SK-N-SH treated with all-trans-retinoic acid at 6 μM for 48 hours (cell line): Measurements from ENCODE around the gene RIPOR3.

Experiments used
- ATAC-seq: fragments of 200-7000 bp; cut with Tn5 transposase; 3 replicates; pipeline ENCODE4 v1.9.1; 2020; ENCODE audit warnings: mild to moderate bottlenecking, moderate library complexity
- ARNTL ChIP-seq: fragments of 450-650 bp; formaldehyde crosslinking; IDR thresholded peaks from 2 replicates; pipeline ENCODE4 v1.5.0; 2020; ENCODE audit warnings: low read depth, mild to moderate bottlenecking, moderate library complexity, borderline replicate concordance
- CREB5 ChIP-seq: fragments of 250-450 bp; sonication (Bioruptor Pico); IDR thresholded peaks from 2 replicates; pipeline ENCODE4 v1.5.1; 2020; ENCODE audit warnings: low read depth, mild to moderate bottlenecking, moderate library complexity
- CSRNP3 ChIP-seq: fragments of 250-450 bp; sonication (Bioruptor Pico); IDR thresholded peaks from 2 replicates; pipeline ENCODE4 v1.5.1; 2021; ENCODE audit warnings: mild to moderate bottlenecking, moderate library complexity
- ESRRG ChIP-seq: fragments of 250-450 bp; sonication (Bioruptor Pico); IDR thresholded peaks from 2 replicates; pipeline ENCODE4 v1.6.1; 2021; ENCODE audit warnings: mild to moderate bottlenecking
- GLIS3 ChIP-seq: fragments of 250-450 bp; sonication (Bioruptor Pico); IDR thresholded peaks from 2 replicates; pipeline ENCODE4 v1.5.0; 2020; ENCODE audit warnings: mild to moderate bottlenecking, moderate library complexity
- ISL1 ChIP-seq: fragments of 250-450 bp; sonication (Bioruptor Pico); IDR thresholded peaks from 2 replicates; pipeline ENCODE4 v2.1.2; 2022; ENCODE audit warnings: mild to moderate bottlenecking, moderate library complexity
- OSR1 ChIP-seq: fragments of 250-450 bp; sonication (Bioruptor Pico); IDR thresholded peaks from 2 replicates; pipeline ENCODE4 v1.8.0; 2022; ENCODE audit warnings: moderate library complexity, mild to moderate bottlenecking, inconsistent platforms
- PATZ1 ChIP-seq: fragments of 250-450 bp; sonication (Bioruptor Pico); IDR thresholded peaks from 2 replicates; pipeline ENCODE4 v1.8.0; 2020; ENCODE audit warnings: mild to moderate bottlenecking, moderate library complexity, borderline replicate concordance
- POU6F1 ChIP-seq: fragments of 250-450 bp; sonication (Bioruptor Pico); IDR thresholded peaks from 2 replicates; pipeline ENCODE4 v1.8.0; 2021; ENCODE audit warnings: low read depth, mild to moderate bottlenecking, moderate library complexity, borderline replicate concordance
- PPARA ChIP-seq: fragments of 250-450 bp; sonication (Bioruptor Pico); IDR thresholded peaks from 2 replicates; pipeline ENCODE4 v1.5.0; 2020; ENCODE audit warnings: mild to moderate bottlenecking, borderline replicate concordance
- TOX ChIP-seq: fragments of 250-450 bp; sonication (Bioruptor Pico); IDR thresholded peaks from 2 replicates; pipeline ENCODE4 v1.8.0; 2021; ENCODE audit warnings: mild to moderate bottlenecking, moderate library complexity, borderline replicate concordance
- ZC3H10 ChIP-seq: fragments of 250-450 bp; sonication (Bioruptor Pico); IDR thresholded peaks from 2 replicates; pipeline ENCODE4 v1.5.1; 2021; ENCODE audit warnings: mild to moderate bottlenecking, moderate library complexity
- ZFP3 ChIP-seq: fragments of 250-450 bp; sonication (Bioruptor Pico); IDR thresholded peaks from 2 replicates; pipeline ENCODE4 v1.5.0; 2020; ENCODE audit warnings: mild to moderate bottlenecking, moderate library complexity
- ZFP30 ChIP-seq: fragments of 450-650 bp; formaldehyde crosslinking; IDR thresholded peaks from 2 replicates; pipeline ENCODE4 v1.5.0; 2022; ENCODE audit warnings: mild to moderate bottlenecking, moderate library complexity
- ZNF565 ChIP-seq: fragments of 450-650 bp; formaldehyde crosslinking; conservative IDR thresholded peaks from 2 replicates; pipeline ENCODE4 v1.5.0; 2020; ENCODE audit warnings: low read depth, mild to moderate bottlenecking, moderate library complexity
- ZNF70 ChIP-seq: fragments of 450-650 bp; formaldehyde crosslinking; IDR thresholded peaks from 2 replicates; pipeline ENCODE4 v1.5.0; 2020; ENCODE audit warnings: mild to moderate bottlenecking, moderate library complexity
- ZNF8 ChIP-seq: fragments of 450-650 bp; formaldehyde crosslinking; IDR thresholded peaks from 2 replicates; pipeline ENCODE4 v1.5.0; 2020; ENCODE audit warnings: mild to moderate bottlenecking, moderate library complexity

The RIPOR3 gene

GRCh38 chr20:50654904-50655303 is 36.4 kb downstream of the RIPOR3 start:
- ATAC-seq, result peak; percentile 54
- no peak for TF ChIP-seq ISL1 (CRISPR knock-in tag)
- TF ChIP-seq TOX (CRISPR knock-in tag), result no peak
- no peak for TF ChIP-seq OSR1 (CRISPR knock-in tag)
- TF ChIP-seq POU6F1 (CRISPR knock-in tag), result no peak

- peak; percentile 12; the same call in 1 of the 3 replicates for ATAC-seq
- TF ChIP-seq PPARA (CRISPR knock-in tag) (no peak), ZNF565 (CRISPR knock-in tag) (no peak), ZFP30 (CRISPR knock-in tag) (no peak), PATZ1 (no peak)
- TF ChIP-seq, all 23 proteins: peak for 0
These were observed 38.5 kb downstream of the RIPOR3 start for GRCh38 chr20:50652702-50653294.

- no peak for ATAC-seq
- no peak for TF ChIP-seq CREB5 (CRISPR knock-in tag)
- no peak for TF ChIP-seq POU6F1 (CRISPR knock-in tag)
- no peak for TF ChIP-seq ZNF70 (CRISPR knock-in tag)
- TF ChIP-seq PPARA (CRISPR knock-in tag), result no peak
- no peak for TF ChIP-seq GLIS3 (CRISPR knock-in tag)
- TF ChIP-seq CSRNP3, result no peak
- no peak for TF ChIP-seq ZFP30 (CRISPR knock-in tag)
- no peak for TF ChIP-seq ZC3H10 (CRISPR knock-in tag)
- no peak for TF ChIP-seq TOX (CRISPR knock-in tag)
- no peak for TF ChIP-seq ZNF8 (CRISPR knock-in tag)
- no peak for TF ChIP-seq PATZ1
- TF ChIP-seq OSR1 (CRISPR knock-in tag), result no peak
These were observed 39.7 kb downstream of the RIPOR3 start for GRCh38 chr20:50651676-50652075.

GRCh38 chr20:50649590-50649989 is 41.8 kb downstream of the RIPOR3 start:
- ATAC-seq, result no peak
- no peak for TF ChIP-seq ZC3H10 (CRISPR knock-in tag)
- no peak for TF ChIP-seq PATZ1
- no peak for TF ChIP-seq ESRRG (CRISPR knock-in tag)
- no peak for TF ChIP-seq ARNTL (CRISPR knock-in tag)
- no peak for TF ChIP-seq ZFP3 (CRISPR knock-in tag)
- no peak for TF ChIP-seq ZNF70 (CRISPR knock-in tag)
